Large intestine (tissue), 3 donors: ENCODE measurements around the gene LGR6. TPM values are rescaled to one million over a fixed set of nuclear protein-coding genes. Genes with fewer than 3 reads are reported as not detected.

Experiments used
- DNase-seq, 2 donors: peaks; one replicate each; pipeline versions ENCODE4 v3.0.0 to v3.0.0-alpha.2; 2013
- H3K27ac ChIP-seq: one replicate; pipeline ENCODE4 v1.5.1; 2013; ENCODE audit warnings: low read length
- H3K27me3 ChIP-seq: 2 replicates; pipeline ENCODE4 v1.6.1; 2013; ENCODE audit warnings: low read length; ENCODE audit not compliant: control insufficient read depth, insufficient read depth
- H3K36me3 ChIP-seq: 2 replicates; pipeline ENCODE4 v1.6.1; 2013; ENCODE audit warnings: low read length; ENCODE audit not compliant: control insufficient read depth, insufficient read depth
- H3K4me1 ChIP-seq: one replicate; pipeline ENCODE4 v1.6.1; 2013; ENCODE audit warnings: low read length; ENCODE audit not compliant: control insufficient read depth, insufficient read depth
- H3K4me3 ChIP-seq: one replicate; pipeline ENCODE4 v1.5.1; 2013; ENCODE audit warnings: low read length
- H3K9me3 ChIP-seq: one replicate; pipeline ENCODE4 v1.6.1; 2013; ENCODE audit warnings: mild to moderate bottlenecking, low read depth, low read length, moderate library complexity; ENCODE audit not compliant: control insufficient read depth
- WGBS: methylation state at CpG from one replicate; pipeline ENCODE4 v1.1.5; 2013; ENCODE audit warnings: low lambda C conversion rate; ENCODE audit not compliant: insufficient coverage; 5-methylcytosine and 5-hydroxymethylcytosine counted together
- polyA plus RNA-seq: library from polyadenylated mRNA; unstranded; fragments of 120-200 nt; gene quantifications from one replicate; pipeline ENCODE4 v1.2.1, GENCODE V29; 2013

LGR6 gene
- polyA plus RNA-seq, 1 donor, result 0.36 TPM

- Histone ChIP-seq H3K9me3 (no peaks in the 10 kb centered on the region), H3K27me3 (no peaks in the 10 kb centered on the region), H3K27ac (no peak overlapping the region), H3K4me3 (no peak overlapping the region), H3K4me1 (peaks cover 9% of the 10 kb centered on the region), H3K36me3 (no peaks in the 10 kb centered on the region)
- DNase-seq, result no peak
- WGBS, result no CpG with 5 or more reads among the region's 7 CpGs
Measured at GRCh38 chr1:202282596-202283283, 89.1 kb downstream of the LGR6 start.

- Histone ChIP-seq H3K9me3 (no peaks in the 10 kb centered on the region), H3K4me1 (peaks cover 9% of the 10 kb centered on the region), H3K36me3 (no peaks in the 10 kb centered on the region), H3K27me3 (no peaks in the 10 kb centered on the region), H3K4me3 (no peak overlapping the region), H3K27ac (no peak overlapping the region)
- no CpG with 5 or more reads among the region's 10 CpGs for WGBS
- DNase-seq, result peak in 1 of 2 donors; percentile 39
Measured at GRCh38 chr1:202283379-202283844, 89.8 kb downstream of the LGR6 start.

GRCh38 chr1:202283991-202284390 lies 90.4 kb downstream of the LGR6 start:
- no peak for DNase-seq
- H3K27ac ChIP-seq, result no peak overlapping the region
- H3K9me3 ChIP-seq, result no peaks in the 10 kb centered on the region
- WGBS, result no CpG with 5 or more reads among the region's 4 CpGs
- H3K4me3 ChIP-seq, result no peak overlapping the region
- no peaks in the 10 kb centered on the region for H3K27me3 ChIP-seq
- H3K36me3 ChIP-seq, result no peaks in the 10 kb centered on the region
- peaks cover 9% of the 10 kb centered on the region for H3K4me1 ChIP-seq

GRCh38 chr1:202285908-202286307 lies 92.3 kb downstream of the LGR6 start:
- H3K4me3 ChIP-seq, result no peak overlapping the region
- 100% methylated on average over 1 of the region's 3 CpGs for WGBS
- H3K27me3 ChIP-seq, result no peaks in the 10 kb centered on the region
- peaks cover 10% of the 10 kb centered on the region for H3K4me1 ChIP-seq
- H3K27ac ChIP-seq, result no peak overlapping the region
- DNase-seq, result no peak
- H3K36me3 ChIP-seq, result no peaks in the 10 kb centered on the region
- H3K9me3 ChIP-seq, result no peaks in the 10 kb centered on the region

GRCh38 chr1:202286622-202287097 lies 93.1 kb downstream of the LGR6 start:
- Histone ChIP-seq H3K4me1 (peaks cover 17% of the 10 kb centered on the region), H3K9me3 (no peaks in the 10 kb centered on the region), H3K36me3 (no peaks in the 10 kb centered on the region), H3K27ac (no peak overlapping the region), H3K27me3 (no peaks in the 10 kb centered on the region), H3K4me3 (no peak overlapping the region)
- 63% methylated on average over 1 of the region's 6 CpGs for WGBS
- peak; percentile 36 to 68 for DNase-seq

GRCh38 chr1:202287196-202287595 lies 93.6 kb downstream of the LGR6 start:
- no peaks in the 10 kb centered on the region for H3K27me3 ChIP-seq
- no peak overlapping the region for H3K4me3 ChIP-seq
- DNase-seq, result no peak
- H3K4me1 ChIP-seq, result peaks cover 21% of the 10 kb centered on the region
- no peaks in the 10 kb centered on the region for H3K36me3 ChIP-seq
- no peaks in the 10 kb centered on the region for H3K9me3 ChIP-seq
- no peak overlapping the region for H3K27ac ChIP-seq
- WGBS, result no CpG with 5 or more reads among the region's 1 CpG

GRCh38 chr1:202288177-202288576 lies 94.6 kb downstream of the LGR6 start:
- Histone ChIP-seq H3K27ac (no peak overlapping the region), H3K9me3 (no peaks in the 10 kb centered on the region), H3K4me1 (peaks cover 27% of the 10 kb centered on the region), H3K27me3 (no peaks in the 10 kb centered on the region), H3K4me3 (no peak overlapping the region), H3K36me3 (no peaks in the 10 kb centered on the region)
- WGBS, result 100% methylated on average over 1 of the region's 3 CpGs
- no peak for DNase-seq

GRCh38 chr1:202289009-202289408 lies 95.4 kb downstream of the LGR6 start:
- no peaks in the 10 kb centered on the region for H3K9me3 ChIP-seq
- H3K27me3 ChIP-seq, result no peaks in the 10 kb centered on the region
- no peak overlapping the region for H3K27ac ChIP-seq
- no peak overlapping the region for H3K4me3 ChIP-seq
- DNase-seq, result no peak
- no CpG with 5 or more reads among the region's 4 CpGs for WGBS
- H3K4me1 ChIP-seq, result peaks cover 34% of the 10 kb centered on the region
- no peaks in the 10 kb centered on the region for H3K36me3 ChIP-seq

- no peaks in the 10 kb centered on the region for H3K9me3 ChIP-seq
- no peak overlapping the region for H3K4me3 ChIP-seq
- peaks cover 51% of the 10 kb centered on the region for H3K4me1 ChIP-seq
- peak; percentile 19 to 33 for DNase-seq
- no CpG with 5 or more reads among the region's 2 CpGs for WGBS
- no peaks in the 10 kb centered on the region for H3K27me3 ChIP-seq
- no peak overlapping the region for H3K27ac ChIP-seq
- no peaks in the 10 kb centered on the region for H3K36me3 ChIP-seq
Measured at GRCh38 chr1:202291001-202291400, 97.4 kb downstream of the LGR6 start.

GRCh38 chr1:202291961-202292712 lies 98.5 kb downstream of the LGR6 start:
- Histone ChIP-seq H3K27ac (no peak overlapping the region), H3K36me3 (no peaks in the 10 kb centered on the region), H3K4me3 (no peak overlapping the region), H3K27me3 (no peaks in the 10 kb centered on the region), H3K4me1 (peaks cover 46% of the 10 kb centered on the region), H3K9me3 (no peaks in the 10 kb centered on the region)
- no peak for DNase-seq
- 100% methylated on average over 2 of the region's 5 CpGs for WGBS
